B cell (primary cell): ENCODE measurements around the gene SLC6A5.

Source experiments
- CTCF ChIP-seq: fragments of 200-600 bp; IDR thresholded peaks from one replicate; pipeline ENCODE4 v1.8.0; 2022; ENCODE audit warnings: antibody characterized with exemption, mild to moderate bottlenecking
- EZH2 ChIP-seq: IDR thresholded peaks from 2 replicates; pipeline ENCODE4 v1.6.1; 2012; ENCODE audit warnings: borderline replicate concordance, low read depth, mild to moderate bottlenecking, moderate library complexity, low read length; ENCODE audit not compliant: insufficient read depth, poor library complexity, severe bottlenecking

GRCh38 chr11:20597680-20598484, 1.5 kb upstream of the SLC6A5 start:
- TF ChIP-seq CTCF (no peak), EZH2 (no peak)
